HG02763 (cell line): ENCODE measurements around the gene TEX9.
A peak's percentile ranks its signal among the peaks of the same experiment; 100 is the strongest.
"Not testable (repeated sequence)": the region's sequence is repeated elsewhere in the genome, so short reads cannot be mapped to it uniquely, and the experiment has no call there.

Experiments
- ATAC-seq: cut with Tn5 transposase; IDR thresholded peaks from one replicate; pipeline ENCODE4 v1.9.1; 2021; ENCODE audit warnings: mild to moderate bottlenecking, moderate library complexity; ENCODE audit not compliant: unreplicated experiment

TEX9 gene

GRCh38 chr15:56361987-56362386 is 3.2 kb upstream of the TEX9 start:
- ATAC-seq, result no peak

- ATAC-seq, result no peak
Observed at GRCh38 chr15:56366211-56366610, 985 bp downstream of the TEX9 start.

GRCh38 chr15:56367156-56367555 is 1.9 kb downstream of the TEX9 start:
- ATAC-seq, result no peak

- ATAC-seq, result no peak
Observed at GRCh38 chr15:56369234-56369633, 4.0 kb downstream of the TEX9 start.

- peak; percentile 82 for ATAC-seq
Observed at GRCh38 chr15:56371495-56372147, 6.4 kb downstream of the TEX9 start.

- not testable (repeated sequence) for ATAC-seq
Observed at GRCh38 chr15:56374693-56375092, 9.5 kb downstream of the TEX9 start.

GRCh38 chr15:56377822-56378221 is 12.6 kb downstream of the TEX9 start:
- ATAC-seq, result not testable (repeated sequence)

- ATAC-seq, result no peak
Observed at GRCh38 chr15:56383010-56383409, 17.8 kb downstream of the TEX9 start.

- ATAC-seq, result no peak
Observed at GRCh38 chr15:56385908-56386307, 20.7 kb downstream of the TEX9 start.

- no peak for ATAC-seq
Observed at GRCh38 chr15:56390739-56391267, 25.6 kb downstream of the TEX9 start.

- ATAC-seq, result no peak
Observed at GRCh38 chr15:56393277-56393676, 28.1 kb downstream of the TEX9 start.

GRCh38 chr15:56394909-56395308 is 29.7 kb downstream of the TEX9 start:
- ATAC-seq, result no peak

- ATAC-seq, result not testable (repeated sequence)
Observed at GRCh38 chr15:56397325-56397724, 32.1 kb downstream of the TEX9 start.

GRCh38 chr15:56399209-56399608 is 34.0 kb downstream of the TEX9 start:
- ATAC-seq, result not testable (repeated sequence)

- no peak for ATAC-seq
Observed at GRCh38 chr15:56410721-56411120, 45.5 kb downstream of the TEX9 start.

- no peak for ATAC-seq
Observed at GRCh38 chr15:56411122-56411749, 46.0 kb downstream of the TEX9 start.

GRCh38 chr15:56413114-56413733 is 48.0 kb downstream of the TEX9 start:
- not testable (repeated sequence) for ATAC-seq

GRCh38 chr15:56425276-56425675 is 60.0 kb downstream of the TEX9 start:
- no peak for ATAC-seq

GRCh38 chr15:56425976-56426375 is 60.8 kb downstream of the TEX9 start:
- ATAC-seq, result no peak

- no peak for ATAC-seq
Observed at GRCh38 chr15:56428821-56429458, 63.7 kb downstream of the TEX9 start.

GRCh38 chr15:56432304-56432703 is 67.1 kb downstream of the TEX9 start:
- no peak for ATAC-seq
